ENCODE measurements around the gene LSR.

LSR gene

GRCh38 chr19:35247526-35248309 is 1.1 kb upstream of the LSR start:
- Histone ChIP-seq H3K79me2 (ENCODE audit: insufficient read depth, low read length) (peaks cover 10% of the 10 kb centered on the region; the same call in 1 of the 2 replicates), H3K4me2 (ENCODE audit: low read length) (peak overlapping the region; percentile 71), H2AFZ (ENCODE audit: low read length) (no peak overlapping the region; the same call in 1 of the 2 replicates), H3K9me3 (ENCODE audit: low read length) (peaks cover 3% of the 10 kb centered on the region), H3K36me3 (ENCODE audit: insufficient read depth, low read length) (peaks cover 16% of the 10 kb centered on the region), H3K27me3 (ENCODE audit: insufficient read depth, low read length) (no peaks in the 10 kb centered on the region), H3K4me1 (ENCODE audit: insufficient read depth, low read length, severe bottlenecking) (peaks cover 21% of the 10 kb centered on the region), H3F3A (ENCODE audit: insufficient read depth, low read length) (peaks cover 9% of the 10 kb centered on the region; the same call in 1 of the 2 replicates), H3K9me2 (ENCODE audit: low read depth, low read length) (no peaks in the 10 kb centered on the region), H3K27ac (ENCODE audit: low read depth, low read length, poor library complexity, severe bottlenecking) (peak overlapping the region; percentile 81), H3K4me3 (ENCODE audit: low read depth, low read length, poor library complexity, severe bottlenecking) (peak overlapping the region; percentile 90), H4K20me1 (ENCODE audit: insufficient read depth, low read length) (no peaks in the 10 kb centered on the region), H3K9ac (ENCODE audit: low read length) (peak overlapping the region; percentile 90)
- no peak for TF ChIP-seq EZH2 (IDR thresholded peaks at IDR 0.05; ENCODE audit: borderline replicate concordance, low read length)
- TF ChIP-seq, protein P1, sequence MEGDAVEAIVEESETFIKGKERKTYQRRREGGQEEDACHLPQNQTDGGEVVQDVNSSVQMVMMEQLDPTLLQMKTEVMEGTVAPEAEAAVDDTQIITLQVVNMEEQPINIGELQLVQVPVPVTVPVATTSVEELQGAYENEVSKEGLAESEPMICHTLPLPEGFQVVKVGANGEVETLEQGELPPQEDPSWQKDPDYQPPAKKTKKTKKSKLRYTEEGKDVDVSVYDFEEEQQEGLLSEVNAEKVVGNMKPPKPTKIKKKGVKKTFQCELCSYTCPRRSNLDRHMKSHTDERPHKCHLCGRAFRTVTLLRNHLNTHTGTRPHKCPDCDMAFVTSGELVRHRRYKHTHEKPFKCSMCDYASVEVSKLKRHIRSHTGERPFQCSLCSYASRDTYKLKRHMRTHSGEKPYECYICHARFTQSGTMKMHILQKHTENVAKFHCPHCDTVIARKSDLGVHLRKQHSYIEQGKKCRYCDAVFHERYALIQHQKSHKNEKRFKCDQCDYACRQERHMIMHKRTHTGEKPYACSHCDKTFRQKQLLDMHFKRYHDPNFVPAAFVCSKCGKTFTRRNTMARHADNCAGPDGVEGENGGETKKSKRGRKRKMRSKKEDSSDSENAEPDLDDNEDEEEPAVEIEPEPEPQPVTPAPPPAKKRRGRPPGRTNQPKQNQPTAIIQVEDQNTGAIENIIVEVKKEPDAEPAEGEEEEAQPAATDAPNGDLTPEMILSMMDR (IDR thresholded peaks at IDR 0.05; ENCODE audit: low read length) = peak; percentile 51

DNA sequence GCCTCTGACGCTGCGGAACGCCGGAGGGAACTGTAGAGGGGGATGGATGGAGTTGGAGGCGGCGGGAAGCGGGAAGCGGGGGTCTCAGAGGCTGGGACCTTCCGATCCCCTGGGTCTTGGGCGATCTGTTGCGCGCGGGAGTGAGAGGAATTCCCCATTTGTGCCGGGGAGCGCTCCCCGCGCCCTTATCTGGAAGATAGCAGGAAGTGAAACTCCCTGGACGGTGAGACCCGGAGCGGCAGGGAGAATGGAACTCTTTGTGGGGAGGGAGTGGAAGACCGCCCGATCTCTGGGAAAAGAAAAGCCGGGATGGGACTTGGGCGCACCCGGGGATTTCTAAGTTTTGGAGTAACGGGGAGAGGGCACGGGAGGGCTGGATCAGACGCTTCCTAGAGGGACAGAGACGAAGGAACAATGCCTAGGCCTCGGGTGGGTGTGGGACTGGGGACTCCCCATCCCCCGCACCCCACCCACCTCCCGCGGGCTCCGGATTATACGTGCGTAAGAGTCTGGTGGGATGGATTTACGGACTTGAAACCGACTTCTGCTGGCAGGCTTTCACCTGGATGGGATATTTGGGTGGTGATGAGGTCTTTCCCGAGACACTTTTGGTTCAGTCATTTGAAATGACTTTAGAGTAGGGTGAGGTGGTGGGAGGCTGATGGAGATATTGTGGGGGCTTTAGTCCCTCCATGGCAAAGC is 495 bp downstream of the LSR start:
- no peaks in the 10 kb centered on the region for H3K9me2 ChIP-seq (ENCODE audit: low read depth, low read length)
- H2AFZ ChIP-seq (ENCODE audit: low read length) = no peak overlapping the region
- H3K27ac ChIP-seq (ENCODE audit: low read depth, low read length, poor library complexity, severe bottlenecking) = peak overlapping the region; percentile 81
- H3F3A ChIP-seq (ENCODE audit: insufficient read depth, low read length) = peaks cover 9% of the 10 kb centered on the region; the same call in 1 of the 2 replicates
- H3K9ac ChIP-seq (ENCODE audit: low read length) = peak overlapping the region; percentile 90
- peak overlapping the region; percentile 71 for H3K4me2 ChIP-seq (ENCODE audit: low read length)
- H4K20me1 ChIP-seq (ENCODE audit: insufficient read depth, low read length) = no peaks in the 10 kb centered on the region
- H3K4me1 ChIP-seq (ENCODE audit: insufficient read depth, low read length, severe bottlenecking) = peaks cover 21% of the 10 kb centered on the region
- no peaks in the 10 kb centered on the region for H3K27me3 ChIP-seq (ENCODE audit: insufficient read depth, low read length)
- H3K9me3 ChIP-seq (ENCODE audit: low read length) = no peaks in the 10 kb centered on the region; the same call in none of the 2 replicates
- peak overlapping the region; percentile 90 for H3K4me3 ChIP-seq (ENCODE audit: low read depth, low read length, poor library complexity, severe bottlenecking)
- TF ChIP-seq EZH2 (IDR thresholded peaks at IDR 0.05; ENCODE audit: borderline replicate concordance, low read length) = no peak
- TF ChIP-seq, protein P1 (IDR thresholded peaks at IDR 0.05; ENCODE audit: low read length) = no peak
- H3K36me3 ChIP-seq (ENCODE audit: insufficient read depth, low read length) = peaks cover 27% of the 10 kb centered on the region
- H3K79me2 ChIP-seq (ENCODE audit: insufficient read depth, low read length) = peaks cover 10% of the 10 kb centered on the region; the same call in 1 of the 2 replicates

- Histone ChIP-seq H2AFZ (ENCODE audit: low read length) (no peak overlapping the region), H4K20me1 (ENCODE audit: insufficient read depth, low read length) (no peaks in the 10 kb centered on the region), H3K79me2 (ENCODE audit: insufficient read depth, low read length) (peaks cover 10% of the 10 kb centered on the region; the same call in 1 of the 2 replicates), H3K27me3 (ENCODE audit: insufficient read depth, low read length) (no peaks in the 10 kb centered on the region), H3K9me2 (ENCODE audit: low read depth, low read length) (no peaks in the 10 kb centered on the region), H3K36me3 (ENCODE audit: insufficient read depth, low read length) (peaks cover 35% of the 10 kb centered on the region), H3K9me3 (ENCODE audit: low read length) (no peaks in the 10 kb centered on the region; the same call in 1 of the 2 replicates), H3K4me1 (ENCODE audit: insufficient read depth, low read length, severe bottlenecking) (peaks cover 21% of the 10 kb centered on the region), H3K4me3 (ENCODE audit: low read depth, low read length, poor library complexity, severe bottlenecking) (peak overlapping the region; percentile 90), H3F3A (ENCODE audit: insufficient read depth, low read length) (peaks cover 9% of the 10 kb centered on the region; the same call in 1 of the 2 replicates), H3K9ac (ENCODE audit: low read length) (peak overlapping the region; percentile 90), H3K27ac (ENCODE audit: low read depth, low read length, poor library complexity, severe bottlenecking) (peak overlapping the region; percentile 81), H3K4me2 (ENCODE audit: low read length) (peak overlapping the region; percentile 71)
- no peak for TF ChIP-seq EZH2 (IDR thresholded peaks at IDR 0.05; ENCODE audit: borderline replicate concordance, low read length)
- TF ChIP-seq, protein P1 (IDR thresholded peaks at IDR 0.05; ENCODE audit: low read length) = no peak
These were observed 1.3 kb downstream of the LSR start for GRCh38 chr19:35249848-35250711.
